HepG2 (cell line): ENCODE measurements around the gene LIPA. TPM values are rescaled to one million over a fixed set of nuclear protein-coding genes. Genes with fewer than 3 reads are reported as not detected.

ENCODE experiments used
- ATAC-seq: fragments of 200-7000 bp; cut with Tn5 transposase; 3 replicates; pipeline ENCODE4 v1.9.1; 2020; ENCODE audit warnings: mild to moderate bottlenecking, moderate library complexity
- BruUV-seq: library from RNA; stranded (reverse); fragments of 400-500 nt; replicated peaks from 2 replicates; lab custom pipeline; 2021; lab: Mats Ljungman, UMichigan
- CTCF ChIA-PET: fragments of 300-600 bp; formaldehyde crosslinking; extraction: SDS; loops from one replicate; lab custom pipeline; 2021; ENCODE audit warnings: low total read pairs, inconsistent platforms, low intra/inter-chr PET ratio; lab: Yijun Ruan, JAX
- POLR2A ChIA-PET: fragments of 350-600 bp; sonication (Branson Sonifier 250); formaldehyde crosslinking; loops from one replicate; lab custom pipeline; 2020; ENCODE audit warnings: antibody characterized with exemption, inconsistent platforms; lab: Yijun Ruan, JAX
- DNase-seq: peaks from one replicate; pipeline ENCODE4 v3.0.0-alpha.2; 2015; ENCODE audit warnings: low spot score
- FAIRE-seq: peaks from 3 replicates; lab custom pipeline; 2011; peaks lifted over from hg19 to GRCh38; lab: Jason Lieb, UNC
- H2AFZ ChIP-seq: one replicate; pipeline ENCODE4 v1.6.1; 2011; ENCODE audit warnings: low read length, inconsistent platforms
- H3K27ac ChIP-seq: fragments of 300-600 bp; 3 replicates; pipeline ENCODE4 v1.8.0; 2011; ENCODE audit warnings: mixed run types, mild to moderate bottlenecking, mixed read lengths, low read length, inconsistent platforms; ENCODE audit not compliant: insufficient read depth; ENCODE audit errors: extremely low read length
- H3K27me3 ChIP-seq, 2 experiments: fragments of 200-600 bp in 1 of 2; 2 replicates in 1 of 2; 3 replicates in 1 of 2; pipeline versions ENCODE4 v1.6.0 to v1.8.0; 2011; ENCODE audit warnings: low read length in 2 of 2, mild to moderate bottlenecking in 2 of 2, moderate library complexity in 2 of 2, inconsistent platforms in 1 of 2; ENCODE audit not compliant: insufficient read depth in 2 of 2, control insufficient read depth in 1 of 2
- H3K36me3 ChIP-seq, 2 experiments: fragments of 200-600 bp in 1 of 2; replicated peaks in 1 of 2; 2 replicates in 1 of 2; 3 replicates in 1 of 2; pipeline versions ENCODE4 v1.5.1 to v1.8.0; 2011; ENCODE audit warnings: low read length in 2 of 2, inconsistent platforms in 1 of 2; ENCODE audit not compliant: insufficient read depth in 2 of 2, control insufficient read depth in 1 of 2
- H3K4me1 ChIP-seq: 2 replicates; pipeline ENCODE4 v1.5.1; 2012; ENCODE audit warnings: low read length, inconsistent platforms; ENCODE audit not compliant: insufficient read depth
- H3K4me2 ChIP-seq: 2 replicates; pipeline ENCODE4 v1.6.0; 2011; ENCODE audit warnings: low read depth, low read length, inconsistent platforms
- H3K4me3 ChIP-seq, 3 experiments: fragments of 200-600 bp in 1 of 3; sonication (generic), shearing (Covaris generic) in 1 of 3; replicated peaks in 1 of 3; 2 replicates each; pipeline ENCODE4 v1.5.1; 2011 to 2016; ENCODE audit warnings: low read length in 3 of 3, inconsistent platforms in 2 of 3, low read depth in 2 of 3, mild to moderate bottlenecking in 2 of 3, control low read depth in 1 of 3, mixed read lengths in 1 of 3; ENCODE audit not compliant: insufficient read depth in 1 of 3
- H3K79me2 ChIP-seq: one replicate; pipeline ENCODE4 v1.6.1; 2011; ENCODE audit warnings: low read length, inconsistent platforms; ENCODE audit not compliant: insufficient read depth
- H3K9ac ChIP-seq: 2 replicates; pipeline ENCODE4 v1.6.0; 2011; ENCODE audit warnings: mild to moderate bottlenecking, low read depth, low read length, inconsistent platforms; ENCODE audit not compliant: insufficient read depth
- H3K9me3 ChIP-seq: 2 replicates; pipeline ENCODE4 v1.5.1; 2012; ENCODE audit warnings: mild to moderate bottlenecking, low read length
- H4K20me1 ChIP-seq: 2 replicates; pipeline ENCODE4 v1.6.0; 2011; ENCODE audit warnings: inconsistent platforms, mild to moderate bottlenecking, low read length, moderate library complexity; ENCODE audit not compliant: insufficient read depth
- KDM6A ChIP-seq: IDR thresholded peaks from 2 replicates; pipeline ENCODE4 v1.6.1; 2016; ENCODE audit warnings: low read depth
- NFKB2 ChIP-seq: sonication (generic); formaldehyde crosslinking; IDR thresholded peaks from 2 replicates; pipeline ENCODE4 v1.4.0; 2020; ENCODE audit warnings: missing genetic modification reagents, borderline replicate concordance
- PCBP2 ChIP-seq: fragments of 200-400 bp; formaldehyde crosslinking; optimal IDR thresholded peaks from 2 replicates; pipeline ENCODE3; 2018; ENCODE audit warnings: low read length, low read depth; ENCODE audit not compliant: poor library complexity, severe bottlenecking
- RBM39 ChIP-seq: fragments of 200-400 bp; formaldehyde crosslinking; IDR thresholded peaks from one replicate; pipeline ENCODE4 v1.6.1; 2018; ENCODE audit warnings: antibody characterized with exemption, mild to moderate bottlenecking, low read depth, low read length; ENCODE audit not compliant: poor library complexity, severe bottlenecking
- SP2 ChIP-seq: sonication (generic); formaldehyde crosslinking; IDR thresholded peaks from 2 replicates; pipeline ENCODE4 v1.5.1; 2020; ENCODE audit warnings: mild to moderate bottlenecking, missing genetic modification reagents
- YY1 ChIP-seq: IDR thresholded peaks from 2 replicates; pipeline ENCODE4 v1.6.1; 2011; ENCODE audit warnings: low read length, low read depth, moderate library complexity, mild to moderate bottlenecking; ENCODE audit not compliant: insufficient read depth, insufficient replicate concordance
- ZNF513 ChIP-seq: sonication (generic); formaldehyde crosslinking; conservative IDR thresholded peaks from 2 replicates; pipeline ENCODE4 v1.5.0; 2020; ENCODE audit warnings: missing genetic modification reagents
- ZNF543 ChIP-seq: sonication (generic); formaldehyde crosslinking; IDR thresholded peaks from 2 replicates; pipeline ENCODE4 v1.4.0; 2020; ENCODE audit warnings: mild to moderate bottlenecking, missing genetic modification reagents
- ZNF83 ChIP-seq: sonication (generic); formaldehyde crosslinking; IDR thresholded peaks from 2 replicates; pipeline ENCODE4 v1.4.0; 2020; ENCODE audit warnings: missing genetic modification reagents, mild to moderate bottlenecking, borderline replicate concordance
- WGBS: methylation state at CpG from one replicate; pipeline ENCODE4 v1.1.6; 2017; ENCODE audit warnings: low lambda C conversion rate; 5-methylcytosine and 5-hydroxymethylcytosine counted together
- in situ Hi-C: cut with HindIII; loops from 2 replicates; pipeline ENCODE4 v1.10.0; 2017; ENCODE audit warnings: low pct_unique_long_range_greater_than_20kb; ENCODE audit not compliant: extremely low pct_ligation_motif_present
- intact Hi-C: fragments of 100-400 bp; cut with micrococcal nuclease; formaldehyde crosslinking; loops from one replicate; pipeline ENCODE4 v1.10.0; 2022; ENCODE audit not compliant: unreplicated experiment
- polyA plus RNA-seq, 8 experiments: library from polyadenylated mRNA; depleted of rRNA in 3 of 8; stranded (reverse) in 7 of 8; unstranded in 1 of 8; fragments of >200 nt; fragmentation: Illumina TruSeq in 4 of 8; extraction: Trizol in 4 of 8; gene quantifications; 2 replicates each; pipeline versions ENCODE4 v1.2.1 to v1.2.3, GENCODE V29; 2011 to 2016; ENCODE audit warnings: low read depth in 4 of 8, missing spikeins in 1 of 8, mixed read lengths in 1 of 8; ENCODE audit not compliant: insufficient read depth in 1 of 8
- total RNA-seq, 5 experiments: library from RNA; depleted of rRNA; stranded (reverse); fragments of >200 nt; fragmentation: Illumina TruSeq; extraction: Trizol; gene quantifications; 2 replicates each; pipeline ENCODE4 v1.2.3, GENCODE V29; 2016; ENCODE audit warnings: low read depth in 1 of 5

The LIPA gene
- total and polyA plus RNA-seq, 2 of the 13 experiments (the other 11 are each of a cell fraction or from before 2014, with no cell fraction given) = 57.1 to 79.5 TPM

GRCh38 chr10:89262086-89263051 is 10.8 kb upstream of the LIPA start (continued):
- TF ChIP-seq ZNF513 (CRISPR knock-in tag) (no peak), KDM6A (CRISPR knock-in tag) (no peak), NFKB2 (CRISPR knock-in tag) (no peak), YY1 (no peak), ZNF543 (CRISPR knock-in tag) (no peak), ZNF83 (CRISPR knock-in tag) (no peak), RBM39 (no peak)
- TF ChIP-seq, all 625 proteins: peak for 0

- H4K20me1 ChIP-seq = no peaks in the 10 kb centered on the region
- H3K4me1 ChIP-seq = peaks cover 7% of the 10 kb centered on the region
- peaks cover 6% of the 10 kb centered on the region; the same call in 1 of the 2 replicates for H3K9me3 ChIP-seq
- in situ Hi-C loops = loop anchor here (5.0 kb wide), 1 partner anchor 113 kb away; no protein-coding TSS in a partner anchor
- no peak for ATAC-seq
- ChIA-PET CTCF (no interaction called here), POLR2A (no interaction called here)
- no peak overlapping the region for H2AFZ ChIP-seq
- no peak overlapping the region for H3K4me2 ChIP-seq
- H3K79me2 ChIP-seq = no peaks in the 10 kb centered on the region
- H3K27me3 ChIP-seq = no peaks in the 10 kb centered on the region; a peak in 1 of 5 replicates
- DNase-seq = no peak
- BruUV-seq = no TSS peak
- no peak overlapping the region for H3K4me3 ChIP-seq
- no peaks in the 10 kb centered on the region for H3K36me3 ChIP-seq
- TF ChIP-seq PCBP2 = no peak
- no peak for TF ChIP-seq SP2 (CRISPR knock-in tag)
- no peak overlapping the region for H3K27ac ChIP-seq
- no peak for FAIRE-seq
- WGBS = 0% methylated on average over 1 of the region's 1 CpG
- intact Hi-C loops = no loop called here
- H3K9ac ChIP-seq = no peak overlapping the region
Observed at GRCh38 chr10:89258881-89259280, 7.3 kb upstream of the LIPA start.
